ENCODE results near the gene ADGRE1.

DNA sequence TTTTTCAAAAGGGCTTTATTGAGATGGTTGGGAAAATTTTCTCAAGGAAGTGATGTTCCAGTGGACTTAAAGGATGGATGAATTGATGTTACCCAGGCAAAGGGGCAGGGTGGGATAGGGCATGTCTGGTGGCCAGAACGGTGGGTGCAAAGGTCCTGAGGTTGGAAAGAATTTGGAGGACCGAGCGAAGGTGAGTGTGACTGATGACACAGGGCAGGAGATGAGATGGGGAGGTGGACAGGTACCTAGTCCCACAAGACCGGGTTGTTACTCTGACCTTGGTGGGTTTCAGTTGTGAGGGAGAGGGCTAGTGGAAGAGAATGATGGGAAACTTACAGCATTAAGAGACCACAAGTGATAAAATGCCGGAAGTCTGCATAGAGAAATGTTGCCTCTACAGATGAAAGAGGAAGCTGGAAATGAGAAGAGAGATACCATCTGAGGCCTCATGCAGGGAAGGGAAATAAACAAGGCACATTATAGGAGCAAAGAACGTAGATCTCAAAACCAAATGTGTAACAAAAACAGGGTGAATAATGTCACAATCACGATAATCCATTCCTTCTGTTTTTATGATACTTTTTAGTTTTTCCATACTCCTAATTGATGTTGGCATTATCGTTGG is 4.5 kb downstream of the ADGRE1 start:
- TF ChIP-seq, protein P1, sequence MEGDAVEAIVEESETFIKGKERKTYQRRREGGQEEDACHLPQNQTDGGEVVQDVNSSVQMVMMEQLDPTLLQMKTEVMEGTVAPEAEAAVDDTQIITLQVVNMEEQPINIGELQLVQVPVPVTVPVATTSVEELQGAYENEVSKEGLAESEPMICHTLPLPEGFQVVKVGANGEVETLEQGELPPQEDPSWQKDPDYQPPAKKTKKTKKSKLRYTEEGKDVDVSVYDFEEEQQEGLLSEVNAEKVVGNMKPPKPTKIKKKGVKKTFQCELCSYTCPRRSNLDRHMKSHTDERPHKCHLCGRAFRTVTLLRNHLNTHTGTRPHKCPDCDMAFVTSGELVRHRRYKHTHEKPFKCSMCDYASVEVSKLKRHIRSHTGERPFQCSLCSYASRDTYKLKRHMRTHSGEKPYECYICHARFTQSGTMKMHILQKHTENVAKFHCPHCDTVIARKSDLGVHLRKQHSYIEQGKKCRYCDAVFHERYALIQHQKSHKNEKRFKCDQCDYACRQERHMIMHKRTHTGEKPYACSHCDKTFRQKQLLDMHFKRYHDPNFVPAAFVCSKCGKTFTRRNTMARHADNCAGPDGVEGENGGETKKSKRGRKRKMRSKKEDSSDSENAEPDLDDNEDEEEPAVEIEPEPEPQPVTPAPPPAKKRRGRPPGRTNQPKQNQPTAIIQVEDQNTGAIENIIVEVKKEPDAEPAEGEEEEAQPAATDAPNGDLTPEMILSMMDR (IDR thresholded peaks at IDR 0.05): no peak
- TF ChIP-seq ZFX (IDR thresholded peaks at IDR 0.05; ENCODE audit: borderline replicate concordance): no peak
